Left lung (tissue), 10 donors: ENCODE data around the gene FBXO31. TPM values are rescaled to one million over a fixed set of nuclear protein-coding genes. Genes with fewer than 3 reads are reported as not detected.
"Not testable (repeated sequence)": the region's sequence is repeated elsewhere in the genome, so short reads cannot be mapped to it uniquely, and the experiment has no call there.

Source experiments
- ATAC-seq: fragments of 200-7000 bp; cut with Tn5 transposase; one replicate; pipeline ENCODE4 v1.9.1; 2020; ENCODE audit warnings: moderate library complexity
- DNase-seq, 4 donors: peaks; one replicate each; pipeline ENCODE4 v3.0.0-alpha.2; 2013 to 2020
- H3K27ac ChIP-seq, 2 donors: fragments of 200-600 bp; sonication (generic) in 1 of 2; one replicate each; pipeline versions ENCODE4 v1.5.0 to v1.8.0; 2020 to 2021
- H3K27me3 ChIP-seq, 2 donors: fragments of 200-600 bp; sonication (generic) in 1 of 2; one replicate each; pipeline versions ENCODE4 v1.5.0 to v1.8.0; 2020 to 2021
- H3K36me3 ChIP-seq, 2 donors: fragments of 200-600 bp; sonication (generic) in 1 of 2; one replicate each; pipeline versions ENCODE4 v1.5.0 to v1.8.0; 2020 to 2021
- H3K4me1 ChIP-seq, 2 donors: fragments of 200-600 bp; one replicate each; pipeline ENCODE4 v1.8.0; 2021
- H3K4me3 ChIP-seq, 2 donors: fragments of 200-600 bp; sonication (generic) in 1 of 2; one replicate each; pipeline versions ENCODE4 v1.5.0 to v1.8.0; 2020 to 2021; ENCODE audit warnings: mild to moderate bottlenecking in 1 of 2
- H3K9me3 ChIP-seq, 2 donors: fragments of 200-600 bp; sonication (generic) in 1 of 2; one replicate each; pipeline versions ENCODE4 v1.5.0 to v1.8.0; 2020 to 2021
- intact Hi-C, 2 donors: fragments of 100-400 bp; cut with DNase I; formaldehyde crosslinking; loops; one replicate each; pipeline versions ENCODE4 v1.11.2 to v1.14.2; 2022
- polyA plus RNA-seq, 6 donors: library from polyadenylated mRNA; unstranded; fragments of 120-200 nt; gene quantifications; one replicate each; pipeline ENCODE4 v1.2.1, GENCODE V29; 2013; ENCODE audit not compliant: insufficient read length in 6 of 6
- total RNA-seq, 2 donors: library from RNA; stranded (reverse); fragmentation: NEBNext Ultra II Directional; extraction: Animal tissue kit (Norgen Biotek cat#: 25700); gene quantifications; one replicate each; pipeline ENCODE4 v1.2.1, GENCODE V29; 2021
- TF ChIP-seq, protein P1 (sequence below), 2 donors: fragments of 200-600 bp; sonication (generic) in 1 of 2; IDR thresholded peaks; one replicate each; pipeline versions ENCODE4 v1.5.0 to v1.8.0; 2021; ENCODE audit warnings: antibody characterized with exemption in 2 of 2
- donor health status: DM: no; HTN: yes; CAD: no.
- donor health status: DM: no; HTN: no; CAD: no.

FBXO31 gene
- total and polyA plus RNA-seq, 8 donors: 21.0 to 25.8 (median 23.0) TPM

DNA sequence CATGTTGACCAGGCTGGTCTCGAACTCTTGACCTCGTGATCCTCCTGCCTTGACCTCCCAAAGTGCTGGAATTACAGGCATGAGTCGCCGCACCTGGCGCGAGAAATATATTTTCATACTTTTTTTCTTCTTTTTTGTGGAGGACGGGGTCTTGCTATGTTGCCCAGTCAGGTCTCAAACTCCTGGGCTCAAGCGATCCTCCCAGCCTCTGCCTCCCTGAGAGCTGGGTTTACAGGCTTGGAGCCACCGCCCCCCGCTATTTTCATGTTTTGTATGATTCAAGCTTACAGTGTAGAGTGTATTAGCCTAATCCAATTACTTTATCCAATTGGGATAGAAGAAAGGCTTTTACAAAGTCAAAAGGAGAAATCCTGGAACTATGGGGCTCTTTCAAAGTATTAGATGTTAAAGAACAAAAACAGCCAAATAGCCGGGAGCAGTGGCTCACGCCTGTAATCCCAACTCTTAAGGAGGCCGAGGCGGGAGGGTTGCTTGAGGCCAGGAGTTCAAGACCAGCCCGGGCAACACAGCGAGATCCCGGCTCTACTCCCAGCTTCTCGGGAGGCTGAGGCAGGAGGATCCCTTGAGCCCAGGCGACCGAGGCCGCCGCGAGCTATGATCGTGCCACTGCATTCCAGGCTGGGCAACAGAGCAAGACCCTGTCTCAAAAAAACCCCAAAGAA is 7.2 kb upstream of the FBXO31 start:
- Histone ChIP-seq H3K9me3 (no peaks in the 10 kb centered on the region), H3K4me1 (peaks cover 17 to 63% of the 10 kb centered on the region in 2 donors), H3K36me3 (no peaks in the 10 kb centered on the region), H3K27me3 (no peaks in the 10 kb centered on the region), H3K4me3 (peak overlapping the region in 1 of 2 donors; percentile 86), H3K27ac (peak overlapping the region; percentile 94 to 99)
- TF ChIP-seq, protein P1, sequence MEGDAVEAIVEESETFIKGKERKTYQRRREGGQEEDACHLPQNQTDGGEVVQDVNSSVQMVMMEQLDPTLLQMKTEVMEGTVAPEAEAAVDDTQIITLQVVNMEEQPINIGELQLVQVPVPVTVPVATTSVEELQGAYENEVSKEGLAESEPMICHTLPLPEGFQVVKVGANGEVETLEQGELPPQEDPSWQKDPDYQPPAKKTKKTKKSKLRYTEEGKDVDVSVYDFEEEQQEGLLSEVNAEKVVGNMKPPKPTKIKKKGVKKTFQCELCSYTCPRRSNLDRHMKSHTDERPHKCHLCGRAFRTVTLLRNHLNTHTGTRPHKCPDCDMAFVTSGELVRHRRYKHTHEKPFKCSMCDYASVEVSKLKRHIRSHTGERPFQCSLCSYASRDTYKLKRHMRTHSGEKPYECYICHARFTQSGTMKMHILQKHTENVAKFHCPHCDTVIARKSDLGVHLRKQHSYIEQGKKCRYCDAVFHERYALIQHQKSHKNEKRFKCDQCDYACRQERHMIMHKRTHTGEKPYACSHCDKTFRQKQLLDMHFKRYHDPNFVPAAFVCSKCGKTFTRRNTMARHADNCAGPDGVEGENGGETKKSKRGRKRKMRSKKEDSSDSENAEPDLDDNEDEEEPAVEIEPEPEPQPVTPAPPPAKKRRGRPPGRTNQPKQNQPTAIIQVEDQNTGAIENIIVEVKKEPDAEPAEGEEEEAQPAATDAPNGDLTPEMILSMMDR (IDR thresholded peaks at IDR 0.05): no peak
- intact Hi-C loops: no loop called here
- DNase-seq (peak in 1 of 4 donors; percentile 71), ATAC-seq (no peak)

DNA sequence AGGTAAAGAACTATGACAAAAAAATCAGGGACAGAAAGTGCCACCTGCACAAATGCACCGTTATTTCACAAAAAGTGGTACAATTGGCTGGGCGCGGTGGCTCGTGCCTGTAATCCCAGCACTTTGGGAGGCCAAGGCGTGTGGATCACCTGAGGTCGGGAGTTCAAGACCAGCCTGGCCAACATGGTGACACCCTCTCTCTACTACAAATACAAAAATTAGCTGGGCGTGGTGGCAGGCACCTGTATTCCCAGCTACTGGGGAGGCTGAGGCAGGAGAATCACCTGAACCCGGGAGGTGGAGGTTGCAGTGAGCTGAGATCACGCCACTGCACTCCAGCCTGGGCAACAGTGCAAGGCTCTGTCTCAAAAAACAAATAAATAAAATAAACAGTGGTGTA is 6.3 kb upstream of the FBXO31 start:
- H3K4me3 ChIP-seq, H3K36me3 ChIP-seq, H3K27ac ChIP-seq, H3K9me3 ChIP-seq, H3K27me3 ChIP-seq, intact Hi-C loops, ATAC-seq: not testable (repeated sequence)
- H3K4me1 ChIP-seq: peaks cover 17 to 56% of the 10 kb centered on the region in 2 donors
- DNase-seq: peak in 1 of 4 donors; percentile 35

DNA sequence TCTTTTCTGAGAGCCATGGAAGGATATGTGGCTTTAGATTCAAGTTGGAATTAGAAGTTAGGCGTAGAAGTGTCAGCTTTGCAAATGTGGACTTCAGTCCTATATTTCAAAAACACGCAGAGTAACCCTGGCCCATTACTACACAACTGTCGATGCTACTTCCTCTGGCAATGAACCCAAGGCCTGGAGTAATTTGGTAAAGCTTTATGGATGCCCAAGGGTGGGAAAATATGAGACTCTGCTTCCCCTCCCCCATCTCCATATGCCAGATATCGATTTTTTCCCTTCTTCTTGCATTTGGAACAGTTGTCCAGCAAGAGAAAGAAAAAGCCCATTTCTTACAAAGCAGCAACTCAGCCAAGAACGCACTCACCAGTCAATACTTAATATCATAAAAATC is 5.7 kb upstream of the FBXO31 start:
- DNase-seq (no peak), ATAC-seq (no peak)
- intact Hi-C loops: no loop called here
- TF ChIP-seq, protein P1 (IDR thresholded peaks at IDR 0.05): no peak
- Histone ChIP-seq H3K36me3 (no peaks in the 10 kb centered on the region), H3K4me1 (peaks cover 12 to 56% of the 10 kb centered on the region in 2 donors), H3K27me3 (no peaks in the 10 kb centered on the region), H3K4me3 (no peak overlapping the region), H3K9me3 (no peaks in the 10 kb centered on the region), H3K27ac (peak overlapping the region; percentile 93 to 94)

DNA sequence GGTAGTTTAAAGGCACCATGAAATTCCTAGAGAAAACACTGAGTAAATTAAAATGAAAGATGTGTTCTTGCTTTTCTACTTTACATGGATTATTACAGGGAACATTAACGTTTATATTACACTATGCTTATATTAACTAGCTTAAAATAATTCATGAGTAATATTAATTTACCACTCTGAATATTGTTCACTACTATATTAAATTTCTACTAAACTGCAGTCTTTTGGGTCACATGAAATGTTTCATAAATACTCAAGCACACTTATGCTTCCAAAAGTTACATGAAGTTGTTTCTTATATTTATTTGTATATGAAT is 5.2 kb upstream of the FBXO31 start:
- ATAC-seq (no peak), DNase-seq (no peak)
- Histone ChIP-seq H3K9me3 (no peaks in the 10 kb centered on the region), H3K4me3 (peak overlapping the region in 1 of 2 donors; percentile 27), H3K36me3 (no peaks in the 10 kb centered on the region), H3K27me3 (no peaks in the 10 kb centered on the region), H3K27ac (peak overlapping the region; percentile 93 to 94), H3K4me1 (peaks cover 8 to 52% of the 10 kb centered on the region in 2 donors)
- intact Hi-C loops: no loop called here
- TF ChIP-seq, protein P1 (IDR thresholded peaks at IDR 0.05): no peak

DNA sequence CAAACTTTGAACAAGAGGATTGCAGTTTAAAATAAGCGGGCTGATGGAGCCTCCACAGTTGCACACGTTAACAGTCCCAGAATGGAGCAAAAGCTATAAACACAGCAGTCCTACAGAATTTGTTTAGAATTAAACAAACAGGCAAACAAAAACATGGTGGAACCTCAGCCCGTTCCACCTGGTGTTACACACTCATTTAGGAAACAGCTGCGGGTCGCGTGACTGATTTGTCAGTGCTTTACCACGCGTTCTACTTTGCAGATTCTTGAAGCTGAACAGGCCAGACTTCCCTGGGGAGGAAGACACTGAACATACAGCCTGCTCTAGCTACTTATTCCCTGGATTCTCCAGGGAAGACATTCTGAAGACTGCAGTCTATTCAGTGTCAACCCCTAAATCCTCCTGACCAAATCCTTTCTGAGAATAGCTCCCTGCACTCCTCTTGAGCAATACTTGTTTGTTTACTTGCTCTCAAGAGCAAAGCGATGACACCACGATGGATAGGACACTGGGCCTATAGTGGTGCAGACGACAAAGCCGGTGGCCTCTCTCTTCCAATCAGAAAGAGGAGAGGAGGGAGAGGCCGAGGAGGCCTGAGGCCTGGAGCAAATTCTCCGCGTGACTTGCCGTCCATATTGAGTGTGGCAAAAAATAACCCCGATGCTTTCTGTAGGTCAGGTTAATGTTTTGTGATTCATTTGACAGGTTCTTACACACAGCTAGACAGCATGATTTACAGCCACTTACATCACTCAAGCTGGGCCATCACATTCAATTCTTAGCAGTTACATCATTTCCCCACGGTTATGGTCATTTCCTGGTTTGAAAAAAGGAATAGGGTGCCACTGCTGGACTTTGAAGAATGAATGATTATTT is 4.6 kb upstream of the FBXO31 start:
- peak overlapping the region; percentile 93 to 94 for H3K27ac ChIP-seq
- ATAC-seq: peak; percentile 66
- H3K4me3 ChIP-seq: peak overlapping the region in 1 of 2 donors; percentile 27

DNA sequence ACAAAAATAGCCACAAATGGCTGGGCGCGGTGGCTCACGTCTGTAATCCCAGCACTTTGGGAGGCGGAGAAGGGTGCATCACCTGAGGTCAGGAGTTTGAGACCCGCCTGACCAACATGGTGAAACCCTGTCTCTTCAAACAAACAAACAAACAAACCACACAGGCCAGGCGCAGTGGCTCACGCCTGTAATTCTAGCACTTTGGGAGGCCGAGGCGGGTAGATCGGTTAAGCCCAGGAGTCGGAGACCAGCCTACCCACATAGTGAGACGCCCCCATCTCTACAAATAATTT is 1.2 kb upstream of the FBXO31 start:
- peak in 1 of 4 donors; percentile 47 for DNase-seq
- H3K4me1 ChIP-seq: peaks cover 17 to 60% of the 10 kb centered on the region in 2 donors

More for the DNA sequence above, 4.6 kb upstream of the FBXO31 start:
- no peaks in the 10 kb centered on the region for H3K36me3 ChIP-seq
- H3K9me3 ChIP-seq: no peaks in the 10 kb centered on the region
- TF ChIP-seq, protein P1 (IDR thresholded peaks at IDR 0.05): no peak
- peak; percentile 83 to 98 (median 95) for DNase-seq
- H3K27me3 ChIP-seq: no peaks in the 10 kb centered on the region
- peaks cover 5 to 46% of the 10 kb centered on the region in 2 donors for H3K4me1 ChIP-seq
- intact Hi-C loops: no loop called here

More for the DNA sequence above, 1.2 kb upstream of the FBXO31 start:
- H3K27me3 ChIP-seq, H3K36me3 ChIP-seq, ATAC-seq, H3K9me3 ChIP-seq, intact Hi-C loops: not testable (repeated sequence)
- peak overlapping the region; percentile 61 to 62 for H3K4me3 ChIP-seq
- peak overlapping the region; percentile 85 to 93 for H3K27ac ChIP-seq
